ENCODE measurements around the gene PGM1. TPM values are rescaled to one million over a fixed set of nuclear protein-coding genes. Genes with fewer than 3 reads are reported as not detected.

The PGM1 gene
- total RNA-seq, 1 experiment from 2014 or later: 54.6 TPM

- Histone ChIP-seq H3K27ac (ENCODE audit: low read depth, low read length) (no peak overlapping the region), H3K79me2 (ENCODE audit: insufficient read depth, low read length) (no peaks in the 10 kb centered on the region; the same call in 1 of the 2 replicates), H3K4me3 (replicated peaks in 1 of 2; ENCODE audit: low read depth in 1 of 2, low read length in 2 of 2) (no peak overlapping the region), H3K9me2 (ENCODE audit: insufficient read depth) (no peaks in the 10 kb centered on the region), H3K4me1 (ENCODE audit: control insufficient read depth in 1 of 2, insufficient read depth in 2 of 2, low read length in 2 of 2) (no peaks in the 10 kb centered on the region), H3K36me3 (ENCODE audit: control insufficient read depth in 1 of 2, insufficient read depth in 2 of 2, low read length in 2 of 2) (no peaks in the 10 kb centered on the region), H2AFZ (ENCODE audit: low read depth, low read length, poor library complexity, severe bottlenecking) (no peak overlapping the region), H3K9ac (ENCODE audit: low read length) (no peak overlapping the region), H3K9me3 (ENCODE audit: control insufficient read depth in 1 of 2, insufficient read depth in 1 of 2, low read depth in 1 of 2, low read length in 2 of 2) (no peaks in the 10 kb centered on the region), H3K27me3 (ENCODE audit: insufficient read depth, low read length) (no peaks in the 10 kb centered on the region), H3K4me2 (ENCODE audit: low read length) (no peak overlapping the region), H4K20me1 (ENCODE audit: insufficient read depth) (no peaks in the 10 kb centered on the region)
- intact Hi-C loops (cut with micrococcal nuclease): no loop called here
- BruUV-seq (replicated peaks): no TSS peak
- no peak for ATAC-seq
- POLR2A ChIA-PET: no interaction called here
- no peak for DNase-seq (ENCODE audit: low read depth, low spot score)
- CTCF ChIA-PET: no interaction called here
- RAD21 ChIA-PET (ENCODE audit: low non-redundant PET in 1 of 2, low total read pairs in 2 of 2, uncharacterized antibody in 2 of 2, unreplicated experiment in 2 of 2): no interaction called here
- no peak for TF ChIP-seq JUND (IDR thresholded peaks at IDR 0.05)
- TF ChIP-seq RAD21 (IDR thresholded peaks at IDR 0.05; ENCODE audit: low read depth): no peak
These were observed 10.6 kb downstream of the PGM1 start for GRCh38 chr1:63603810-63604209.

- Histone ChIP-seq H3K27ac (ENCODE audit: low read depth, low read length) (no peak overlapping the region), H3K9me3 (ENCODE audit: control insufficient read depth in 1 of 2, insufficient read depth in 1 of 2, low read depth in 1 of 2, low read length in 2 of 2) (no peaks in the 10 kb centered on the region), H3K4me2 (ENCODE audit: low read length) (no peak overlapping the region), H3K36me3 (ENCODE audit: control insufficient read depth in 1 of 2, insufficient read depth in 2 of 2, low read length in 2 of 2) (no peaks in the 10 kb centered on the region), H2AFZ (ENCODE audit: low read depth, low read length, poor library complexity, severe bottlenecking) (no peak overlapping the region), H3K79me2 (ENCODE audit: insufficient read depth, low read length) (no peaks in the 10 kb centered on the region; the same call in 1 of the 2 replicates), H3K4me3 (replicated peaks in 1 of 2; ENCODE audit: low read depth in 1 of 2, low read length in 2 of 2) (no peak overlapping the region), H3K9me2 (ENCODE audit: insufficient read depth) (no peaks in the 10 kb centered on the region), H3K27me3 (ENCODE audit: insufficient read depth, low read length) (no peaks in the 10 kb centered on the region), H3K4me1 (ENCODE audit: control insufficient read depth in 1 of 2, insufficient read depth in 2 of 2, low read length in 2 of 2) (peaks cover 0 to 6% of the 10 kb centered on the region in 2 experiments; a peak in 1 of 4 replicates), H3K9ac (ENCODE audit: low read length) (no peak overlapping the region), H4K20me1 (ENCODE audit: insufficient read depth) (no peaks in the 10 kb centered on the region)
- DNase-seq (ENCODE audit: low read depth, low spot score): no peak
- RAD21 ChIA-PET (ENCODE audit: low non-redundant PET in 1 of 2, low total read pairs in 2 of 2, uncharacterized antibody in 2 of 2, unreplicated experiment in 2 of 2): no interaction called here
- TF ChIP-seq RAD21 (IDR thresholded peaks at IDR 0.05; ENCODE audit: low read depth) (no peak), ELF1 (IDR thresholded peaks at IDR 0.05; ENCODE audit: borderline replicate concordance, low read depth) (no peak), REST (IDR thresholded peaks at IDR 0.05; ENCODE audit: low read depth) (no peak), POLR2AphosphoS5 (IDR thresholded peaks at IDR 0.05; ENCODE audit: low read depth, low read length) (no peak), ZNF274 (IDR thresholded peaks at IDR 0.05; ENCODE audit: low read depth, low read length) (no peak), SRF (IDR thresholded peaks at IDR 0.05; ENCODE audit: low read depth) (no peak), ATF3 (IDR thresholded peaks at IDR 0.05) (no peak), YY1 (IDR thresholded peaks at IDR 0.05; ENCODE audit: extremely low read depth, insufficient replicate concordance, low read depth, low read length) (no peak)
- intact Hi-C loops (cut with micrococcal nuclease): no loop called here
- no peak for ATAC-seq
- POLR2A ChIA-PET: no interaction called here
- CTCF ChIA-PET: no interaction called here
- BruUV-seq (replicated peaks): no TSS peak
These were observed 14.1 kb downstream of the PGM1 start for GRCh38 chr1:63607322-63607721.

Data from HCT116 (cell line).